Calu3 (cell line): ENCODE results near the gene PSMB2. TPM values are rescaled to one million over a fixed set of nuclear protein-coding genes. Genes with fewer than 3 reads are reported as not detected.

Source experiments
- BruUV-seq: library from RNA; stranded (reverse); fragments of 400-500 nt; replicated peaks from 2 replicates; lab custom pipeline; 2021; lab: Mats Ljungman, UMichigan
- CTCF ChIA-PET: fragments of 300-600 bp; sonication (Branson Sonifier 250); formaldehyde crosslinking; loops from one replicate; lab custom pipeline; 2022; ENCODE audit warnings: antibody characterized with exemption; lab: Charles Lee
- DNase-seq: peaks from one replicate; pipeline ENCODE4 v3.0.0; 2022
- H3K27ac Mint-ChIP-seq: one replicate; pipeline ENCODE4 v1.8.0; 2022; ENCODE audit warnings: mixed read lengths; ENCODE audit not compliant: unreplicated experiment
- H3K27me3 Mint-ChIP-seq: one replicate; pipeline ENCODE4 v1.8.0; 2022; ENCODE audit warnings: mixed read lengths; ENCODE audit not compliant: unreplicated experiment
- H3K36me3 Mint-ChIP-seq: one replicate; pipeline ENCODE4 v1.8.0; 2022; ENCODE audit warnings: mild to moderate bottlenecking, moderate library complexity, mixed read lengths; ENCODE audit not compliant: insufficient read depth, unreplicated experiment
- H3K4me1 Mint-ChIP-seq: one replicate; pipeline ENCODE4 v1.8.0; 2022; ENCODE audit warnings: mild to moderate bottlenecking, low read depth, mixed read lengths; ENCODE audit not compliant: unreplicated experiment
- H3K4me3 Mint-ChIP-seq: one replicate; pipeline ENCODE4 v1.8.0; 2022; ENCODE audit warnings: mild to moderate bottlenecking, low read depth, moderate library complexity, mixed read lengths; ENCODE audit not compliant: unreplicated experiment
- H3K9me3 Mint-ChIP-seq: one replicate; pipeline ENCODE4 v1.8.0; 2022; ENCODE audit warnings: low read depth, mixed read lengths; ENCODE audit not compliant: unreplicated experiment
- CTCF ChIP-seq: fragments of 200-600 bp; IDR thresholded peaks from one replicate; pipeline ENCODE4 v1.8.0; 2022; ENCODE audit warnings: antibody characterized with exemption; ENCODE audit not compliant: unreplicated experiment
- intact Hi-C: fragments of 100-400 bp; cut with micrococcal nuclease; formaldehyde crosslinking; loops from one replicate; pipeline ENCODE4 v1.10.0; 2022; ENCODE audit not compliant: unreplicated experiment
- total RNA-seq: library from RNA; stranded (reverse); gene quantifications from 2 replicates; pipeline ENCODE4 v1.2.3, GENCODE V29; 2022

The PSMB2 gene
- total RNA-seq, 1 experiment from 2014 or later, result 109 TPM

DNA sequence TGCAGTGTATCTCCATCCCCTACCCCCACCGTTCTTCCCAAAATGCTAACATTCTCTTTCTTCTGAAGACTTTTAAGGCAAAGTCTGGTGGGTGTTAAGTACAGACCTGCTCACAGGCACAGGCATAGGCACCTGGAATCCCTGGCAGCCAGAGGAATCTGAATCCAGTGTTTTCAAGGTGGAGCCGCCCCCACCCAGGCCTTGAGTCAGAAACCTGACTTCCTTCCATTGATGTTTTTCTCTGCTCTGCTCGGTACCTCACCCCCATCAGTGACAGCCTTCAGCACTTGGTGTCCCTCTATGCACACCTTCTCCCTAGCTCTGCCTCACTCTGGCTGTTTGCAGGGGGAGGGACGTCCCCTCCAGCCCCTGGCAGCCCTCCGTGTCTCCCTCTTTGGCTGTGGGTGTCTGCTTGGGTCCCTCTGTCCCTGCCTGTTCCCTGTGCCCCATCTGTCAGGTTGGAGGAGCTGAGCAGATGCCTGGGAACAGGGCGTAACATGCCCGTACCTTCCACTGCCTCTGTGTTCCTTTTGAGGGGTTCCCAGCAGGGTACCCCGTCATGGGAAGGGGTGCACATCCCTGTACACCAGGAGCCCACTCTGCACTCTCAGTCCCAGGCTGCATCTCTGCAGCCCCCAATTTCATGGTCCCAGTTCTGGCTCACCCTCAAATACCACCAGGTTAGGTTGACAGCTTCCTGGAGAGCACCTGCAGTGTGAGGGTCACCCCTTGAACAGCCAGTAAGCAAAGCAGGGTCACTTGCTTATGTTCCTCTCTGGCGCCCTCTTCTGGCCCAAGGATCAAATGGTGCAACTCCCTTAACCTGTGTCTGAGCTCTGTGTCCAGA lies 77.1 kb downstream of the PSMB2 start:
- peak; percentile 71 for TF ChIP-seq CTCF
- CTCF ChIA-PET, result interaction anchor here (0.6 to 2.1 kb wide), 8 partner anchors 8 to 191 kb away, joined by 3 to 63 read pairs (median 6); no protein-coding TSS in a partner anchor
- Mint-ChIP-seq H3K4me3 (no peak overlapping the region), H3K27me3 (no peaks in the 10 kb centered on the region), H3K27ac (no peak overlapping the region), H3K4me1 (peaks cover 1% of the 10 kb centered on the region), H3K9me3 (no peaks in the 10 kb centered on the region), H3K36me3 (peaks cover 24% of the 10 kb centered on the region)
- intact Hi-C loops, result loop anchor here (1.0 kb wide), 1 partner anchor 113 kb away; no protein-coding TSS in a partner anchor
- BruUV-seq, result no TSS peak
- peak; percentile 82 for DNase-seq

- intact Hi-C loops, result no loop called here
Measured at GRCh38 chr1:35563166-35563565, 78.2 kb downstream of the PSMB2 start.

GRCh38 chr1:35561972-35562680 lies 79.2 kb downstream of the PSMB2 start:
- no peak overlapping the region for H3K4me3 Mint-ChIP-seq
- no TSS peak for BruUV-seq
- H3K27me3 Mint-ChIP-seq, result no peaks in the 10 kb centered on the region
- no peaks in the 10 kb centered on the region for H3K9me3 Mint-ChIP-seq
- DNase-seq, result no peak
- intact Hi-C loops, result no loop called here
- H3K27ac Mint-ChIP-seq, result no peak overlapping the region
- peaks cover 37% of the 10 kb centered on the region for H3K36me3 Mint-ChIP-seq
- CTCF ChIA-PET, result interaction anchor here (0.6 kb wide), 1 partner anchor 229 kb away, joined by 3 read pairs; no protein-coding TSS in a partner anchor
- no peak for TF ChIP-seq CTCF
- no peaks in the 10 kb centered on the region for H3K4me1 Mint-ChIP-seq

More at GRCh38 chr1:35563166-35563565, 78.2 kb downstream of the PSMB2 start:
- TF ChIP-seq CTCF, result no peak
- no peak overlapping the region for H3K27ac Mint-ChIP-seq
- CTCF ChIA-PET, result no interaction called here
- no TSS peak for BruUV-seq
- no peaks in the 10 kb centered on the region for H3K4me1 Mint-ChIP-seq
- H3K36me3 Mint-ChIP-seq, result peaks cover 30% of the 10 kb centered on the region
- H3K9me3 Mint-ChIP-seq, result no peaks in the 10 kb centered on the region
- no peak overlapping the region for H3K4me3 Mint-ChIP-seq
- H3K27me3 Mint-ChIP-seq, result no peaks in the 10 kb centered on the region
- no peak for DNase-seq

GRCh38 chr1:35561297-35561971 lies 79.9 kb downstream of the PSMB2 start:
- no peak overlapping the region for H3K4me3 Mint-ChIP-seq
- no peak for TF ChIP-seq CTCF
- intact Hi-C loops, result no loop called here
- DNase-seq, result no peak
- H3K27me3 Mint-ChIP-seq, result no peaks in the 10 kb centered on the region
- peaks cover 3% of the 10 kb centered on the region for H3K4me1 Mint-ChIP-seq
- no peaks in the 10 kb centered on the region for H3K9me3 Mint-ChIP-seq
- CTCF ChIA-PET, result interaction anchor here (0.6 kb wide), 1 partner anchor 229 kb away, joined by 3 read pairs; no protein-coding TSS in a partner anchor
- no TSS peak for BruUV-seq
- H3K36me3 Mint-ChIP-seq, result peaks cover 44% of the 10 kb centered on the region
- H3K27ac Mint-ChIP-seq, result no peak overlapping the region
